Right cardiac atrium (tissue), 5 donors: ENCODE results near the gene EFNA3. TPM values are rescaled to one million over a fixed set of nuclear protein-coding genes. Genes with fewer than 3 reads are reported as not detected.
A peak's percentile ranks its signal among the peaks of the same experiment; 100 is the strongest.

Source experiments
- ATAC-seq, 2 donors: fragments of 200-7000 bp; cut with Tn5 transposase; one replicate each; pipeline versions ENCODE4 v1.8.0 to v1.9.1; 2020; ENCODE audit warnings: moderate library complexity in 2 of 2, mild to moderate bottlenecking in 1 of 2
- DNase-seq, 3 donors: peaks; one replicate each; pipeline ENCODE4 v3.0.0-alpha.2; 2020
- H3K27ac ChIP-seq: one replicate; pipeline ENCODE4 v1.5.1; 2013; ENCODE audit warnings: mild to moderate bottlenecking, low read length, control low read depth, moderate library complexity
- H3K27me3 ChIP-seq: one replicate; pipeline ENCODE4 v1.6.1; 2013; ENCODE audit not compliant: control insufficient read depth, insufficient read depth
- H3K4me1 ChIP-seq: one replicate; pipeline ENCODE4 v1.6.1; 2013; ENCODE audit warnings: low read length; ENCODE audit not compliant: control insufficient read depth, insufficient read depth
- H3K4me3 ChIP-seq: one replicate; pipeline ENCODE4 v1.5.1; 2013; ENCODE audit warnings: low read length, control low read depth
- H3K9me3 ChIP-seq: one replicate; pipeline ENCODE4 v1.6.1; 2013; ENCODE audit warnings: low read length; ENCODE audit not compliant: control insufficient read depth
- WGBS: extraction: QIAGEN DNeasy Blood & Tissue Kit; methylation state at CpG from one replicate; pipeline ENCODE4 v1.1.7; 2013; 5-methylcytosine and 5-hydroxymethylcytosine counted together
- intact Hi-C, 4 donors: fragments of 100-400 bp; cut with DNase I; formaldehyde crosslinking; loops; one replicate each; pipeline versions ENCODE4 v1.11.0 to v1.14.0; 2022 to 2023
- polyA plus RNA-seq: library from polyadenylated mRNA; stranded (reverse); fragments of 200-250 nt; gene quantifications from one replicate; pipeline ENCODE4 v1.2.3, GENCODE V29; 2013
- total RNA-seq, 4 donors: library from RNA; stranded (reverse); fragmentation: NEBNext Ultra II Directional; extraction: Animal tissue kit (Norgen Biotek cat#: 25700); gene quantifications; one replicate each; pipeline ENCODE4 v1.2.1, GENCODE V29; 2021
- donor health status: healthy with polysubstance abuse.
- donor health status: DM: no; HTN: yes; CAD: no.
- donor health status: DM: no; HTN: no; CAD: no.
- donor health status: DM: no; HTN: yes; CAD: no; lungs with severe emphysema.
- donor health status: DM: yes; HTN: yes; CAD: no.

The EFNA3 gene
- total and polyA plus RNA-seq, 5 donors = 0.78 to 1.9 (median 1.2) TPM

DNA sequence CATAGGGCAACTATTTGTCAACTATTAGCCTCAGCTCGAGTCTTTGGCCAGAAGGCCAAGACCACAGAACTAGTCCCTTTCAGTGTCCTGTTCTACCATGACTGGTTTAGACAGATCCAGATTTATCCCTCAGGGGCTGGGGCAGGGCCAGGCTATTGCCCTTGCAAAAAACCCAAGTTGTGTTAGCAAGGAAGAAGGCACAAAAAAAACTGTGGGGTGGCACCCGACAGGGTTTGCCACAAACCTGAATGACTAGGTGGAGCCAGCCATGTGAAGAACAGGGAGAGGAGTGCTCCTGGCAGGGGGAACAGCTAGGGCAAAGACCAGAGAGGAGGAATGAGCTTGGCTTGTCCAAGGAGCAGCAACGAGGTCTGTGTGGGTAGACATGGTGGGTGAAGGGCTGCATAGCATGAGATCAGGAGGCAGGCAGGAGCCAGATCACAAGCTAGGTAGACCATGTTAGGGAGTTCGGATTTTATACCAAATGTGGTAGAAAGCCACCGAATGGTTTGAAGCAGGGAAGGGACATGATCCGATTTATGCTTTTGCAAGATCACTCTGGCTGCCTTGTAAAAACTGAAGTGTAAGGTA is 40.7 kb upstream of the EFNA3 start:
- peaks cover 4% of the 10 kb centered on the region for H3K4me1 ChIP-seq
- DNase-seq (no peak), ATAC-seq (no peak)
- H3K27me3 ChIP-seq = no peaks in the 10 kb centered on the region
- H3K27ac ChIP-seq = no peak overlapping the region
- intact Hi-C loops = no loop called here
- 87% methylated on average over 6 of the region's 6 CpGs for WGBS
- no peak overlapping the region for H3K4me3 ChIP-seq
- no peaks in the 10 kb centered on the region for H3K9me3 ChIP-seq

DNA sequence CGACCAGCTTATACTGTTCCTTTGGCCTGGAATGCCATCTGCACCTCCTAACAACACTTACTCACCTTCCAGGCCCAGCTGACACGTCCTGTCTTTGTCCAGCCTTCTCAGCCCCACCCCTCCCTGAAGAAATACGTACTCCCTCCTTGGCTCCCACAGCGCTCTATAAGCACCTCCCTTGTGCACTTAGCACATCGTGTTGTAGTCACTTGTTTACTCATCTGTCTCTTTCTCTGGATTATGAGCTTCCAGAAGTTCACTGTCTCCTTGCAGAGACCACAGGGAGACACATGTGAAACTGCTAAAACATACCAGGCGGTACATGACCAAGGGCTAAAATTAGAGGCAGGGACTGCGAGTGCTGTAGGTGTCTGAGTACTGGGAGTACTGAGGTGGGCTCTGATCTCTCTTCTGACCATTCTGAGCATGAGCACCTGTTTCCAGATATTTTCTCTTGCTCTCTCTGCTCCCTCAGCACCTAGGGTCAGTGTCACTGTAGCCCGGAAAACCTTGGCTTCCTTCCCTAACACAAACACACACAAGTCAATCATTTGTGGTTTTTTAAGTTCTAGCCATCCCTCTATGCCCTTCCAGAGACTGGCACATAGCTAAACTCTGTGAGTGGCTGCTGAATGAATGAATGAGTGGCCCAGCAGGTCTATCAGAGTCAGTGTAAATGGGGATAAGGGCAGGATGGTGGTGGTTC is 39.9 kb upstream of the EFNA3 start:
- Histone ChIP-seq H3K9me3 (no peaks in the 10 kb centered on the region), H3K4me3 (no peak overlapping the region), H3K27ac (no peak overlapping the region), H3K27me3 (no peaks in the 10 kb centered on the region), H3K4me1 (peaks cover 4% of the 10 kb centered on the region)
- intact Hi-C loops = no loop called here
- ATAC-seq = no peak
- 47% methylated on average over 8 of the region's 8 CpGs for WGBS
- no peak for DNase-seq

DNA sequence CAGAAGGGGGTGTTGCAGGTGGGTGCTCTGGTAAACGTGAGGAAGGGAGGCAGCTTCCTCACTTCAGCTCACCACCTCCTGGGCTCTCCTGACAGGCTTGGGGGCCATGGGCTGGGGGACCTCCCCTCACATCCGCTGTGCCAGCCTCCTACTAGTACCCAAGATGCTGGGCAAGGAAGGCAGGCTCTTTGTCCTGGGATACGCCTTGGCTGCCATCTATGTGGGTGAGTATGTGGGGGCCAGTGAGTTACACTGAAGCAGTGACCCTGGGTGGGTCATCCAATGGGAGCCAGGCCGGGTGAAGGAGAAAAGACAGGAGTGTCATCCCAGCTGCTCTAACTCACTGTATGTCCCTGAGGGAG is 39.3 kb upstream of the EFNA3 start:
- no peaks in the 10 kb centered on the region for H3K27me3 ChIP-seq
- ATAC-seq = no peak
- WGBS = 73% methylated on average over 4 of the region's 4 CpGs
- H3K27ac ChIP-seq = no peak overlapping the region
- H3K4me1 ChIP-seq = peaks cover 4% of the 10 kb centered on the region
- H3K4me3 ChIP-seq = no peak overlapping the region
- peak in 1 of 3 donors; percentile 20 for DNase-seq
- H3K9me3 ChIP-seq = no peaks in the 10 kb centered on the region
- intact Hi-C loops = no loop called here

DNA sequence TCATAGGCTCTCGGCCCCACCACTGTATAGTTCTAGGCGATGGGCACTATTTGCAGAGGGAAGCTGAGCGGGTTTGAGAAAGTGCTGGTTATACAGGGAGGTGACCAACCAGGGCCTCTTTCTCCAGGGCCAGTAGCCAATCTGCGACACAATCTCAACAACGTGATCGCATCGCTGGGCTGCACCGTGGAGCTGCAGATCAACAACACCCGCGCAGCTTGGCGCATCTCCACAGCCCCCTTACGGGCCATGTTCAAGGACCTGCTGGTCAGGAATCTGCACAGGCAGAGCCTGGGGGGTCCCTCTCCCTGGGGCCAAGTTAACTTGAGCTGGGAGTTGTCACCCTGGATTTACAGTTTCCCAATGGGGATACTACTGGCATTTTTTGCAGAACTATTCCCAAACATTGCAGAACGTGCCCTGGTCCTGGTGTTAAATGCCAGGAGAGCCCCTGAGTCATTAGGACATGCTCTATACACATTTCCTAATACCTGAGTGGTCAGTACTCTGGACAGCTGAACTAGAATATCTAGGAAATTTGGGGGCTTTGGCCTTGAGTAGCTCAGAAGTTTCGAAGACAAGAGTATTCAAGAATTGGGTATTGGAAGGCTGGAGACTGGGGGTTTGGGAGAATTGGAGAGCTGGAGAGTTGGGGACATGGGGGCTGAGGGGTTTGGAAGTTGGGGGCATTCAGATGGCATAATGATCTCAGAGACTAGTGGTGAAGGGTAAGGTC is 38.1 kb upstream of the EFNA3 start:
- Histone ChIP-seq H3K4me3 (no peak overlapping the region), H3K27me3 (no peaks in the 10 kb centered on the region), H3K27ac (no peak overlapping the region), H3K9me3 (no peaks in the 10 kb centered on the region), H3K4me1 (peaks cover 7% of the 10 kb centered on the region)
- no peak for ATAC-seq
- 89% methylated on average over 14 of the region's 14 CpGs for WGBS
- intact Hi-C loops = no loop called here
- DNase-seq = peak in 1 of 3 donors; percentile 26

DNA sequence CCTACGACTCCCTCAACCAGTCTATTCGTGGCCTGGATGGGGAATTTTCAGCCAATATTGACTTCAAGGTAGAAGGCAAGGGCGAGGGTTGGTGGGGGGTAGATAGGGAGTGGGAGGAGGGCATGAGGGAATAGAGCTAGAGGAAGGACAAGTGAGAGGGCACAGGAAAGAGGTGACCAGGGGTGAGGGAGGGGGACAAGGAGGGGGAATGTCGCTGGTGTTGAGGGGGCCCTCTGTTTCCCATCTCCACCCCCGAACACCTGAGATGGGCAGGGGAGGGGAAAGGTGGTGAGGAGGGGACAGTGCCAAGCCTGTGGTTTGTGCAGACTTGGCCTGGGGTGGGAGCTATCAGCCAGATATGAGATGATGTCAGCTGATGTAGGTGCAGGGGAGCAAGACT is 35.8 kb upstream of the EFNA3 start:
- no peak for ATAC-seq
- intact Hi-C loops = no loop called here
- WGBS = 77% methylated on average over 5 of the region's 5 CpGs

DNA sequence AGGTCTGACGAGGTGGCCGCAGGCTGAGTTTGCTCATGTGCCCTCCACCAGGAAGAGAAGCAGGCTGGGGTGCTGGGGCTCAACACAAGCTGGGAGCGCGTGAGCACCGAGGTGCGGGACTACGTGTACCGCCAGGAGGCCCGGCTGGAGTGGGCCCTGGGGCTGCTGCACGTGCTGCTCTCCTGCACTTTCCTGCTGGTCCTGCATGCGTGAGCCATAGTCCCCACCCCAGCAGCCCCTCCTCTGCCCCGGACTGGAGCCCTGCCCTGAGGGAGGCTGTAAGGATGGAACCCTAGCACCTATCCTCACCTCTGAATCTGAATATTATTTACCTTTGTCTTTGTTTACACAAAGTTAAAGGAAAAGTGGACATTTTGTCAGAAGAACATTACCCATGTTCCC is 35.3 kb upstream of the EFNA3 start:
- no peaks in the 10 kb centered on the region for H3K9me3 ChIP-seq
- intact Hi-C loops = no loop called here
- H3K4me3 ChIP-seq = no peak overlapping the region
- H3K27ac ChIP-seq = no peak overlapping the region
- peaks cover 7% of the 10 kb centered on the region for H3K4me1 ChIP-seq
- no peaks in the 10 kb centered on the region for H3K27me3 ChIP-seq
- no peak for ATAC-seq
- 80% methylated on average over 12 of the region's 12 CpGs for WGBS
- DNase-seq = peak in 1 of 3 donors; percentile 62

More for the DNA sequence above, 35.8 kb upstream of the EFNA3 start:
- no peaks in the 10 kb centered on the region for H3K9me3 ChIP-seq
- H3K4me1 ChIP-seq = peaks cover 7% of the 10 kb centered on the region
- H3K27ac ChIP-seq = no peak overlapping the region
- H3K4me3 ChIP-seq = no peak overlapping the region
- no peaks in the 10 kb centered on the region for H3K27me3 ChIP-seq
- DNase-seq = no peak

DNA sequence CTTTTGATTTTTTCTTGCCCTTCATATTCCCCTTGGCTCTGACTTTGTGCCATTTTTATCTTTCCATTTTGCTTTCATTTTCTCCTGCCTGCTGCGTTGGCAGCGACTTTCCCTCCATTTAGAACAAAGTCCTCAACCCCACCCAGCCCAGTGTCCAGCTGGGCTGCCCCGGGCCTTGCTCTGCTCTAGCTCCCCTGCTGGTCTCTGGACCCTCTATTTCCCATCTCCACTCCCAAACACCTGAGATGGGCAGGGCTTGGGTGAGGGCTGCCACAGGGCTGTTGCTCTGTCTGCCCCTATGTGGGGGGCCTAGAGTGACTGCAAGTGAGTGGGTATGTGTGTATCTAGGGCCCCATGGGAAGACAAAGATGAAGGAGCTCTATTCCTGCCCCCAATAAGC is 34.8 kb upstream of the EFNA3 start:
- Histone ChIP-seq H3K9me3 (no peaks in the 10 kb centered on the region), H3K27ac (no peak overlapping the region), H3K4me3 (no peak overlapping the region), H3K4me1 (peaks cover 7% of the 10 kb centered on the region), H3K27me3 (no peaks in the 10 kb centered on the region)
- WGBS = 69% methylated on average over 3 of the region's 3 CpGs
- intact Hi-C loops = no loop called here
- peak in 1 of 3 donors; percentile 20 for DNase-seq
- no peak for ATAC-seq

DNA sequence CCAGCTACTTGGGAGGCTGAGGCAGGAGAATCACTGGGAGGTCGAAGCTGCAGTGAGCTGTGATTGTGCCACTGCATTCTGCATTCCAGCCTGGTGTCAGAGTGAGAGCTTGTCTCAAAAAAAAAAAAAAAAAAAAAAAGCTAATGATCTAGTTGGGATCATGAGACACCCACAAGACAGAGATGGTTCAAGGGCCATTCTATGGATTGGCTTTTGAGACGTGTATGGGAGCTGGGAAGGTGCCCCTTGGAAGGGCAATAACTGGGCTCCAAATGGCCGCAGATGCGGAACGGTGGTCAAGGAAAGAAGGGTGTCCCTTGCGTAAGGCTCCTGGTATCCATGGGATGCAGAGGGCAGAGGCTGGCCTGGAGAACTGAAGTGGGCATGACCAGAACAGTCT is 34.3 kb upstream of the EFNA3 start:
- Histone ChIP-seq H3K4me1 (peaks cover 3% of the 10 kb centered on the region), H3K9me3 (no peaks in the 10 kb centered on the region), H3K4me3 (no peak overlapping the region), H3K27me3 (no peaks in the 10 kb centered on the region), H3K27ac (no peak overlapping the region)
- intact Hi-C loops = no loop called here
- ATAC-seq = no peak
- no peak for DNase-seq
- 89% methylated on average over 6 of the region's 6 CpGs for WGBS

DNA sequence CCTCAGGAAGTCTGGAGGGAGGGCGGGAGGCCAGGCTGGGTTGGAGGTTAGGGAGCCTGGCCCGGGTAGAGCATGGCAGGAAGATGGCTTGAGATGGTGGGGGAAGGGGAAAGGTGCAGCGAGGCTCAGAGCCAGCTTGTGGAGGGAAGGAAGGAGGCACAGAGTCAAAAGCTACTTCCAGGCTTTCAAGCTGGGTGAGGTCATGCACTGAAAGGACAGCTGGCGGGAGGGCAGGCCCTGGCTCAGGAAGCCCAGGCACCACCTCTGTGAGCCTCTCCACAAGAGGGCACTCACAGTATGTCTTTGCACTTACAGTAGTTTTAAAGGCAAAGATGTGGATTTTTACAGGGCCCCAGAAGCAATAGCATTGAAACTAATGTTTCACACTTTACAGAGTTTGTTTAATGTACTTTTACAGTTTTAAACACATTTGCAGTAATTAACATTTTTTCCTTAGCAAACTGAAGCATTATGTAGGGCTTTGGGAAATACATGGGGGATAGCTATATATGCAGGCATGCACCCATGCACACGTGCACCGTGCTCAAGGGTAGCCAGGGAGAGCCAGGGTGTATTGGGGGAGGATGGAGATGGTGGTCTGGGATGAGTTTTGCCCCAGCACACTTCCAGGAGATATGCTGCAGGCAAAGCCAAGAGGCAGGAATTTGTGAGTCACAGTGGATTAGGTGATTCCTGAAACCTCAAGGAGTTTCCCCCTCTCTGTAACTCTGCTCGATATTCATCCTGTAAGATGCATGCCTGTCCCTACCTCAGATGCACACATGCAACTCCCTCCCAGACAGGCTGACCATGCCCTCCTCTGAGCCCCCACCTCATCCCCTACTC is 33.6 kb upstream of the EFNA3 start:
- 55% methylated on average over 7 of the region's 7 CpGs for WGBS
- Histone ChIP-seq H3K4me3 (no peak overlapping the region), H3K27me3 (no peaks in the 10 kb centered on the region), H3K9me3 (no peaks in the 10 kb centered on the region), H3K27ac (no peak overlapping the region), H3K4me1 (peaks cover 6% of the 10 kb centered on the region)
- peak; percentile 85 to 87 for ATAC-seq
- intact Hi-C loops = loop anchor here in 1 of 4 donors (5.0 kb wide), 1 partner anchor 37 kb away; no protein-coding TSS in a partner anchor
- peak; percentile 83 to 91 (median 88) for DNase-seq

DNA sequence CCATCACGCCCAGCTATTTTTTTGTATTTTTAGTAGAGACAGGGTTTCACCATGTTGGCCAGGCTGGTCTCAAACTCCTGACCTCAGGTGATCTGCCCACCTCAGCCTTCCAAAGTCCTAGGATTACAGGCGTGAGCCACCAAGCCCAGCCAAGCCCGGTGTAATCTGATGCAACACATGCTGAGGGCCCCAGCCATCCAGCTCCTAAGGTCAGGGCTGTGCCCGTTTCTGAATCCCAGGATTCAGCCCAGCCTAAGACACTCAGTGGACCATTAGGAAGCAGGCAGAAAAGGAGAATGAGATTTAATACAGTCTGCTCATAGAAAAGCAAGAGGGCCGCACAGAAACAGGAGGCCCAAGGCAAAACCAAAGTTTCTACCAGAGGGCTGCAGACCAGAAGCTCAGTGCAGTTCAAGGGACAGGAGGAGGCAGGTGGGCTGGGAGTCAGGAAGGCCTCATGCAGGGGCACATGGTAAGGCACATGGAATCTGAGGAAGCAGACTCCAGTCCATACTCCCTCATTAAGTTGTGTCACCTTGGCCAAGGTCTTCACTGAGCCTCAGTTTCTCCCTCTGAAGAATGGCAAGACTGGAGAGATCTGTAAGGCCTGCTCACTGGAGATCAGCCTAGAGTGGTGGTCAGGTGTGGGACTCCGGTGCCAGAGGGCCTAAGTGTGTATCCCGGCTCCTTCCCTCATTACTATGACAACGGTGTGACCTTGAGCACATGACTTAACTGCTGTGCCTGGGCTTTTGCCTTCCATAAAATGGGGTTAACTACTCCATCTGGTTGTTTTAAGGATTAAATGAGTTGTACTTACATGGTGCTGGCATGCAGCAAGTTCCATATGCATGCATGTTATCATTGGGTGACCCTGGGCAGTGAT is 29.9 kb upstream of the EFNA3 start:
- intact Hi-C loops = loop anchor here in 1 of 4 donors (5.0 kb wide), 1 partner anchor 34 kb away; no protein-coding TSS in a partner anchor
- Histone ChIP-seq H3K27me3 (no peaks in the 10 kb centered on the region), H3K9me3 (no peaks in the 10 kb centered on the region), H3K27ac (no peak overlapping the region), H3K4me1 (peaks cover 6% of the 10 kb centered on the region), H3K4me3 (no peak overlapping the region)
- 92% methylated on average over 8 of the region's 8 CpGs for WGBS
- DNase-seq (no peak), ATAC-seq (no peak)
